MCF 10A (cell line): ENCODE measurements around the gene MAGEL2. TPM values are rescaled to one million over a fixed set of nuclear protein-coding genes. Genes with fewer than 3 reads are reported as not detected.

Experiments used
- BruUV-seq: library from RNA; stranded (reverse); fragments of 400-500 nt; replicated peaks from 2 replicates; lab custom pipeline; 2021; lab: Mats Ljungman, UMichigan
- CTCF ChIA-PET: fragments of 300-600 bp; sonication (Branson Sonifier 250); formaldehyde crosslinking; extraction: SDS; loops from one replicate; lab custom pipeline; 2021; ENCODE audit warnings: antibody characterized with exemption, inconsistent platforms; lab: Yijun Ruan, JAX
- POLR2A ChIA-PET: fragments of 300-600, 350-650 bp; sonication (Branson Sonifier 250); formaldehyde crosslinking; extraction: SDS; loops from one replicate; lab custom pipeline; 2020; ENCODE audit warnings: antibody characterized with exemption, inconsistent platforms; lab: Yijun Ruan, JAX
- DNase-seq: peaks from one replicate; pipeline ENCODE4 v3.0.0-alpha.2; 2018; ENCODE audit not compliant: unreplicated experiment
- H3K27ac Mint-ChIP-seq: one replicate; pipeline ENCODE4 v1.8.0; 2022; ENCODE audit warnings: mild to moderate bottlenecking, low read depth, mixed read lengths; ENCODE audit not compliant: unreplicated experiment
- H3K27me3 Mint-ChIP-seq: one replicate; pipeline ENCODE4 v1.8.0; 2022; ENCODE audit warnings: mixed read lengths; ENCODE audit not compliant: insufficient read depth, unreplicated experiment
- H3K36me3 Mint-ChIP-seq: one replicate; pipeline ENCODE4 v1.8.0; 2022; ENCODE audit warnings: mild to moderate bottlenecking, moderate library complexity, mixed read lengths; ENCODE audit not compliant: insufficient read depth, unreplicated experiment
- H3K4me1 Mint-ChIP-seq: one replicate; pipeline ENCODE4 v1.8.0; 2022; ENCODE audit warnings: mixed read lengths; ENCODE audit not compliant: insufficient read depth, unreplicated experiment
- H3K4me3 Mint-ChIP-seq: one replicate; pipeline ENCODE4 v1.8.0; 2022; ENCODE audit warnings: mild to moderate bottlenecking, moderate library complexity, mixed read lengths; ENCODE audit not compliant: unreplicated experiment
- H3K9me3 Mint-ChIP-seq: one replicate; pipeline ENCODE4 v1.8.0; 2022; ENCODE audit warnings: mixed read lengths; ENCODE audit not compliant: unreplicated experiment
- CTCF ChIP-seq: fragments of 200-600 bp; IDR thresholded peaks from one replicate; pipeline ENCODE4 v1.8.0; 2022; ENCODE audit warnings: antibody characterized with exemption, mild to moderate bottlenecking; ENCODE audit not compliant: unreplicated experiment
- intact Hi-C: fragments of 100-400 bp; cut with micrococcal nuclease; formaldehyde crosslinking; loops from 2 replicates; pipeline ENCODE4 v1.14.1; 2022
- total RNA-seq: library from RNA; stranded (reverse); gene quantifications from 2 replicates; pipeline ENCODE4 v1.2.3, GENCODE V29; 2022

The MAGEL2 gene
- total RNA-seq, 1 experiment from 2014 or later = not detected

- BruUV-seq = no TSS peak
- ChIA-PET CTCF (interaction anchor here (0.7 to 4.1 kb wide), 17 partner anchors 13 to 412 kb away, joined by 3 to 49 read pairs (median 4); no protein-coding TSS in a partner anchor), POLR2A (interaction anchor here (0.5 kb wide), 1 partner anchor 14 kb away, joined by 3 read pairs; no protein-coding TSS in a partner anchor)
- peak; percentile 2 for DNase-seq
- H3K36me3 Mint-ChIP-seq = no peaks in the 10 kb centered on the region
- no peak overlapping the region for H3K27ac Mint-ChIP-seq
- intact Hi-C loops = no loop called here
- TF ChIP-seq CTCF = peak; percentile 61
- H3K4me1 Mint-ChIP-seq = no peaks in the 10 kb centered on the region
- no peaks in the 10 kb centered on the region for H3K9me3 Mint-ChIP-seq
- H3K4me3 Mint-ChIP-seq = no peak overlapping the region
- H3K27me3 Mint-ChIP-seq = no peaks in the 10 kb centered on the region
These were observed 5.1 kb downstream of the MAGEL2 start for GRCh38 chr15:23642413-23643044.

- Mint-ChIP-seq H3K4me3 (no peak overlapping the region), H3K27me3 (no peaks in the 10 kb centered on the region), H3K27ac (no peak overlapping the region), H3K36me3 (no peaks in the 10 kb centered on the region), H3K9me3 (no peaks in the 10 kb centered on the region), H3K4me1 (no peaks in the 10 kb centered on the region)
- TF ChIP-seq CTCF = no peak
- no TSS peak for BruUV-seq
- ChIA-PET CTCF (no interaction called here), POLR2A (no interaction called here)
- intact Hi-C loops = no loop called here
- DNase-seq = no peak
These were observed 13.5 kb downstream of the MAGEL2 start for GRCh38 chr15:23634181-23634580.

- no TSS peak for BruUV-seq
- Mint-ChIP-seq H3K27ac (no peak overlapping the region), H3K4me3 (no peak overlapping the region), H3K36me3 (no peaks in the 10 kb centered on the region), H3K9me3 (no peaks in the 10 kb centered on the region), H3K27me3 (no peaks in the 10 kb centered on the region), H3K4me1 (no peaks in the 10 kb centered on the region)
- no peak for DNase-seq
- intact Hi-C loops = loop anchor here (10.0 kb wide), 1 partner anchor 135 kb away; no protein-coding TSS in a partner anchor
- POLR2A ChIA-PET = interaction anchor here (0.5 to 0.9 kb wide), 2 partner anchors 11 to 257 kb away, joined by 3 read pairs; no protein-coding TSS in a partner anchor
- CTCF ChIA-PET = interaction anchor here (0.5 to 2.6 kb wide), 22 partner anchors 10 to 1685 kb away, joined by 3 to 17 read pairs (median 4); no protein-coding TSS in a partner anchor
- TF ChIP-seq CTCF = peak; percentile 42
These were observed 18.3 kb downstream of the MAGEL2 start for GRCh38 chr15:23629234-23629805.

- DNase-seq = no peak
- ChIA-PET POLR2A (interaction anchor here (0.5 to 0.9 kb wide), 2 partner anchors 12 to 258 kb away, joined by 3 read pairs; no protein-coding TSS in a partner anchor), CTCF (interaction anchor here (0.5 to 2.6 kb wide), 22 partner anchors 8 to 1332 kb away, joined by 3 to 17 read pairs (median 4); no protein-coding TSS in a partner anchor)
- intact Hi-C loops = loop anchor here (10.0 kb wide), 1 partner anchor 134 kb away; no protein-coding TSS in a partner anchor
- Mint-ChIP-seq H3K4me1 (no peaks in the 10 kb centered on the region), H3K9me3 (no peaks in the 10 kb centered on the region), H3K36me3 (no peaks in the 10 kb centered on the region), H3K27me3 (no peaks in the 10 kb centered on the region), H3K4me3 (no peak overlapping the region), H3K27ac (no peak overlapping the region)
- no peak for TF ChIP-seq CTCF
- no TSS peak for BruUV-seq
These were observed 18.9 kb downstream of the MAGEL2 start for GRCh38 chr15:23628612-23629233.
